Endothelial cell of umbilical vein (primary cell): ENCODE measurements around the gene RAC2. TPM values are rescaled to one million over a fixed set of nuclear protein-coding genes. Genes with fewer than 3 reads are reported as not detected.

ENCODE experiments used
- BruUV-seq: library from RNA; stranded (reverse); fragments of 400-500 nt; replicated peaks from 2 replicates; lab custom pipeline; 2021; lab: Mats Ljungman, UMichigan
- CTCF ChIA-PET: fragments of 300-600, 350-600 bp; sonication (Branson Sonifier 250); formaldehyde crosslinking; loops from one replicate; lab custom pipeline; 2021; ENCODE audit warnings: antibody characterized with exemption, inconsistent platforms; lab: Charles Lee
- POLR2A ChIA-PET: fragments of 300-600, 350-600 bp; sonication (Branson Sonifier 250); formaldehyde crosslinking; loops from one replicate; lab custom pipeline; 2021; ENCODE audit warnings: antibody characterized with exemption, inconsistent platforms; lab: Charles Lee
- DNase-seq: peaks from one replicate; pipeline ENCODE4 v3.0.0-alpha.2; 2011; ENCODE audit warnings: low read depth, low spot score
- FAIRE-seq: peaks from 2 replicates; lab custom pipeline; 2011; peaks lifted over from hg19 to GRCh38; lab: Jason Lieb, UNC
- H2AFZ ChIP-seq: 2 replicates; pipeline ENCODE4 v1.6.0; 2012; ENCODE audit warnings: low read depth, low read length, control low read depth, inconsistent platforms
- H3K27ac ChIP-seq: 2 replicates; pipeline ENCODE4 v1.5.1; 2011; ENCODE audit warnings: low read depth, mild to moderate bottlenecking, control low read depth, low read length, moderate library complexity; ENCODE audit not compliant: insufficient read depth
- H3K27me3 ChIP-seq, 2 experiments: 2 replicates each; pipeline versions ENCODE4 v1.6.0 to v1.6.1; 2011; ENCODE audit warnings: low read length in 2 of 2, mixed read lengths in 1 of 2; ENCODE audit not compliant: control insufficient read depth in 2 of 2, insufficient read depth in 2 of 2
- H3K36me3 ChIP-seq, 2 experiments: 2 replicates in 1 of 2; 3 replicates in 1 of 2; pipeline ENCODE4 v1.5.1; 2011; ENCODE audit warnings: low read length in 2 of 2, mild to moderate bottlenecking in 1 of 2, moderate library complexity in 1 of 2; ENCODE audit not compliant: control insufficient read depth in 2 of 2, insufficient read depth in 2 of 2; ENCODE audit errors: extremely low read depth in 1 of 2
- H3K4me1 ChIP-seq: 3 replicates; pipeline ENCODE4 v1.5.1; 2011; ENCODE audit warnings: mild to moderate bottlenecking, low read length; ENCODE audit not compliant: control insufficient read depth, insufficient read depth; ENCODE audit errors: extremely low read depth
- H3K4me2 ChIP-seq: 2 replicates; pipeline ENCODE4 v1.6.1; 2011; ENCODE audit warnings: low read length, control low read depth, mixed read lengths; ENCODE audit not compliant: insufficient read depth
- H3K4me3 ChIP-seq, 3 experiments: fragments of 200-600 bp in 1 of 3; sonication (generic), shearing (Covaris generic) in 1 of 3; replicated peaks in 1 of 3; 2 replicates each; pipeline ENCODE4 v1.5.1; 2011 to 2016; ENCODE audit warnings: control low read depth in 3 of 3, low read length in 3 of 3, mild to moderate bottlenecking in 2 of 3, inconsistent platforms in 1 of 3, low read depth in 1 of 3, moderate library complexity in 1 of 3; ENCODE audit not compliant: insufficient read depth in 1 of 3
- H3K79me2 ChIP-seq: 2 replicates; pipeline ENCODE4 v1.6.0; 2012; ENCODE audit warnings: low read length, inconsistent platforms; ENCODE audit not compliant: control insufficient read depth, insufficient read depth
- H3K9ac ChIP-seq: replicated peaks from 2 replicates; pipeline ENCODE3; 2011; ENCODE audit warnings: low read length, control low read depth; ENCODE audit not compliant: insufficient read depth; ENCODE audit errors: extremely low read depth
- H3K9me1 ChIP-seq: replicated peaks from 3 replicates; pipeline ENCODE4 v1.6.0; 2011; ENCODE audit warnings: mild to moderate bottlenecking, low read length; ENCODE audit not compliant: control insufficient read depth, insufficient read depth; ENCODE audit errors: extremely low read depth
- H3K9me3 ChIP-seq: replicated peaks from 2 replicates; pipeline ENCODE4 v1.5.1; 2012; ENCODE audit warnings: low read length, inconsistent platforms; ENCODE audit not compliant: control insufficient read depth, insufficient read depth
- H4K20me1 ChIP-seq: replicated peaks from 2 replicates; pipeline ENCODE3; 2011; ENCODE audit warnings: mild to moderate bottlenecking, low read length; ENCODE audit not compliant: control insufficient read depth, insufficient read depth; ENCODE audit errors: extremely low read depth
- CTCF ChIP-seq, 2 donors: IDR thresholded peaks; 1 replicate in 1 of 2; 2 replicates in 1 of 2; pipeline ENCODE4 v1.5.1; 2011; ENCODE audit warnings: low read length in 2 of 2, mild to moderate bottlenecking in 2 of 2, moderate library complexity in 2 of 2, control low read depth in 1 of 2, inconsistent platforms in 1 of 2, low read depth in 1 of 2; ENCODE audit not compliant: insufficient read depth in 1 of 2; ENCODE audit errors: extremely low read depth in 1 of 2
- EZH2 ChIP-seq: IDR thresholded peaks from 2 replicates; pipeline ENCODE4 v1.6.1; 2012; ENCODE audit warnings: borderline replicate concordance, low read depth, mild to moderate bottlenecking, moderate library complexity, low read length, inconsistent platforms; ENCODE audit not compliant: severe bottlenecking
- FOS ChIP-seq: IDR thresholded peaks from 2 replicates; pipeline ENCODE4 v1.6.1; 2011; ENCODE audit warnings: mild to moderate bottlenecking, low read length, moderate library complexity, borderline replicate concordance; ENCODE audit not compliant: insufficient read depth
- JUN ChIP-seq: IDR thresholded peaks from 2 replicates; pipeline ENCODE4 v1.6.1; 2011; ENCODE audit warnings: borderline replicate concordance, low read depth; ENCODE audit not compliant: insufficient read length, insufficient read depth
- MAX ChIP-seq: IDR thresholded peaks from 2 replicates; pipeline ENCODE4 v1.6.1; 2011; ENCODE audit not compliant: insufficient read depth, insufficient read length
- MYC ChIP-seq: IDR thresholded peaks from one replicate; pipeline ENCODE4 v1.6.1; 2011; ENCODE audit warnings: mild to moderate bottlenecking, low read depth, low read length
- POLR2A ChIP-seq: IDR thresholded peaks from 2 replicates; pipeline ENCODE4 v1.6.1; 2012; ENCODE audit warnings: low read depth, mild to moderate bottlenecking, control low read depth, low read length
- POLR2AphosphoS5 ChIP-seq: IDR thresholded peaks from 2 replicates; pipeline ENCODE4 v1.6.1; 2012; ENCODE audit warnings: low read depth, mild to moderate bottlenecking, control low read depth, low read length, moderate library complexity; ENCODE audit not compliant: insufficient read depth
- dilution Hi-C: fragments of 300-500 bp; cut with MboI; formaldehyde crosslinking; loops from one replicate; pipeline ENCODE4 v1.15.0; 2019; ENCODE audit warnings: low sequenced_read_pairs; ENCODE audit not compliant: extremely low pct_ligation_motif_present
- intact Hi-C: fragments of 100-400 bp; cut with micrococcal nuclease; formaldehyde crosslinking; loops from one replicate; pipeline ENCODE4 v1.10.0; 2022
- polyA plus RNA-seq, 4 experiments: library from polyadenylated mRNA; depleted of rRNA in 3 of 4; stranded (reverse) in 3 of 4; unstranded in 1 of 4; fragments of >200 nt; gene quantifications; 2 replicates each; pipeline versions ENCODE4 v1.2.1 to v1.2.3, GENCODE V29; 2011 to 2012; ENCODE audit warnings: missing spikeins in 1 of 4
- total RNA-seq: library from RNA; stranded (reverse); gene quantifications from 2 replicates; pipeline ENCODE4 v1.2.3, GENCODE V29; 2021

RAC2 gene
- total and polyA plus RNA-seq, 2 donors (not counting 3 experiments of a cell fraction or from before 2014, with no cell fraction given): 122 to 181 TPM

- Histone ChIP-seq H3K36me3 (no peaks in the 10 kb centered on the region), H3K79me2 (no peaks in the 10 kb centered on the region), H3K27me3 (peaks cover 0 to 12% of the 10 kb centered on the region in 2 experiments), H3K9me3 (no peaks in the 10 kb centered on the region), H3K4me1 (no peaks in the 10 kb centered on the region), H4K20me1 (no peaks in the 10 kb centered on the region), H3K4me3 (no peak overlapping the region), H3K9me1 (no peaks in the 10 kb centered on the region), H3K4me2 (no peak overlapping the region), H3K27ac (no peak overlapping the region), H3K9ac (no peak overlapping the region), H2AFZ (no peak overlapping the region)
- ChIA-PET CTCF (interaction anchor here (2.2 kb wide), 1 partner anchor 11 kb away, joined by 6 read pairs; no protein-coding TSS in a partner anchor), POLR2A (no interaction called here)
- TF ChIP-seq FOS (no peak), POLR2AphosphoS5 (no peak)
- FAIRE-seq: no peak
- intact Hi-C loops (no loop called here), dilution Hi-C loops (no loop called here)
- no TSS peak for BruUV-seq
- no peak for DNase-seq
These were observed 29.4 kb downstream of the RAC2 start for GRCh38 chr22:37214731-37215030.

DNA sequence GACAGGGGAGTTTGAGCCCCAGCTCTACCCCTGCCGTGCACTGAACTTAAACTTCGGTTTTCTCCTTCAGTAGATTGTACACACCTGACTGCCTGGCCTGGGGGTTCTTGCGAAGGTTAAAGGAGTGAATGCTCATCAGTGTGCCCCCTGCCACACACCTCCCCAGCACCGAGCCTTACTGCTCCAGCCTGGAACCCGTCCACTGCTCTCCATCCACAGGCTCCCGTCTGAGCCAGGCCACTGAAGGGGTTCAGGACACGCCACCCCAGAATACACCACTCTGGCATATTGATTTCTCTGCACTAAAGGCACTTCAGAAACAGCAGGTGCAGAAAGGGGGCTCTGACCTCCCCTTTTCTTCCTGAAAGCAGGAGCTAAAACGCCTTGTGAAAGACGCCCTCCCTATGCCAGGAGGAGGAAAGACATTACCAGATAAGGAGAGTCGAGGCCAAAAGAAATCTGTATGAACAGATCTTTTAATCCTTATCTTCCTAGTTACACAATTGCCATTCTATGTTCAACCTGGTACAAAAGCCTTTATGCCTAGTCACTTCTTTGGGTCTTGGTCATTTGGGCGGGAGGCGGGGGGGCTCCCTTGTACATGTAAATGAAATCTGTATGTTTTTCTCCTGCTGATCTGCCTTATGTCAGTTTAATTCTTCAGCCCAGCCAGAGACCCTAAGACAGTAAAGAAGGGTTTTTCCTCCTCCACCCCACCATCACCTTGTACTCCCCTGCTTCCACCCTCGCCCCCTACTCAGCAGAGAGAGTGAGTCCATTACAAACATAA is 29.9 kb downstream of the RAC2 start:
- no peaks in the 10 kb centered on the region for H3K4me1 ChIP-seq
- no peak overlapping the region for H3K4me2 ChIP-seq
- H2AFZ ChIP-seq: no peak overlapping the region
- peaks cover 0 to 10% of the 10 kb centered on the region in 2 experiments for H3K27me3 ChIP-seq
- H4K20me1 ChIP-seq: no peaks in the 10 kb centered on the region
- H3K9ac ChIP-seq: no peak overlapping the region
- ChIA-PET CTCF (no interaction called here), POLR2A (no interaction called here)
- no TSS peak for BruUV-seq
- H3K79me2 ChIP-seq: no peaks in the 10 kb centered on the region
- dilution Hi-C loops: no loop called here
- intact Hi-C loops: no loop called here
- H3K9me1 ChIP-seq: no peaks in the 10 kb centered on the region
- no peaks in the 10 kb centered on the region for H3K36me3 ChIP-seq
- TF ChIP-seq POLR2A: no peak
- TF ChIP-seq MAX: no peak
- no peak for TF ChIP-seq CTCF (IDR thresholded peaks at IDR 0.05; ENCODE audit: extremely low read depth in 1 of 2, insufficient read depth in 1 of 2, low read depth in 1 of 2, low read length in 2 of 2)
- TF ChIP-seq FOS: no peak
- TF ChIP-seq MYC: no peak
- no peak for TF ChIP-seq JUN
- TF ChIP-seq POLR2AphosphoS5: no peak
- TF ChIP-seq EZH2: no peak
- H3K9me3 ChIP-seq: no peaks in the 10 kb centered on the region
- no peak overlapping the region for H3K27ac ChIP-seq
- H3K4me3 ChIP-seq: no peak overlapping the region
- DNase-seq (no peak), FAIRE-seq (no peak)
